ENCODE results near the gene HMGXB3.

The HMGXB3 gene

GRCh38 chr5:150035139-150035895 is 34.8 kb downstream of the HMGXB3 start:
- TF ChIP-seq CTCF (IDR thresholded peaks at IDR 0.05; ENCODE audit: low read depth, low read length): no peak
- DNase-seq (ENCODE audit: extremely low read depth, low read depth): no peak

GRCh38 chr5:150036513-150036912 is 36.0 kb downstream of the HMGXB3 start:
- no peak for TF ChIP-seq CTCF (IDR thresholded peaks at IDR 0.05; ENCODE audit: low read depth, low read length)
- DNase-seq (ENCODE audit: extremely low read depth, low read depth): peak; percentile 64

- DNase-seq (ENCODE audit: extremely low read depth, low read depth): no peak
- no peak for TF ChIP-seq CTCF (IDR thresholded peaks at IDR 0.05; ENCODE audit: low read depth, low read length)
Measured at GRCh38 chr5:150038547-150038946, 38.0 kb downstream of the HMGXB3 start.

- no peak for TF ChIP-seq CTCF (IDR thresholded peaks at IDR 0.05; ENCODE audit: low read depth, low read length)
- no peak for DNase-seq (ENCODE audit: extremely low read depth, low read depth)
Measured at GRCh38 chr5:150042459-150042858, 41.9 kb downstream of the HMGXB3 start.

GRCh38 chr5:150043657-150044328 is 43.3 kb downstream of the HMGXB3 start:
- no peak for DNase-seq (ENCODE audit: extremely low read depth, low read depth)
- no peak for TF ChIP-seq CTCF (IDR thresholded peaks at IDR 0.05; ENCODE audit: low read depth, low read length)

GRCh38 chr5:150044329-150044681 is 43.8 kb downstream of the HMGXB3 start:
- DNase-seq (ENCODE audit: extremely low read depth, low read depth): no peak
- no peak for TF ChIP-seq CTCF (IDR thresholded peaks at IDR 0.05; ENCODE audit: low read depth, low read length)

- TF ChIP-seq CTCF (IDR thresholded peaks at IDR 0.05; ENCODE audit: low read depth, low read length): no peak
- no peak for DNase-seq (ENCODE audit: extremely low read depth, low read depth)
Measured at GRCh38 chr5:150044712-150045111, 44.2 kb downstream of the HMGXB3 start.
